Activated CD8-positive, alpha-beta memory T cell treated with anti-CD3 and anti-CD28 coated beads for 4 hours (primary cell): ENCODE results near the gene SERTAD1.
A peak's percentile ranks its signal among the peaks of the same experiment; 100 is the strongest.
"Not testable (repeated sequence)": the region's sequence is repeated elsewhere in the genome, so short reads cannot be mapped to it uniquely, and the experiment has no call there.

ENCODE experiments used
- DNase-seq, 2 donors: peaks; one replicate each; pipeline ENCODE4 v3.0.0-alpha.2; 2020; ENCODE audit warnings: low read depth in 2 of 2

The SERTAD1 gene

GRCh38 chr19:40421993-40422747, 3.6 kb downstream of the SERTAD1 start:
- DNase-seq, result no peak

- no peak for DNase-seq
Observed at GRCh38 chr19:40420766-40421765, 4.7 kb downstream of the SERTAD1 start.

GRCh38 chr19:40420451-40420765, 5.4 kb downstream of the SERTAD1 start:
- DNase-seq, result no peak

GRCh38 chr19:40419780-40420179, 6.0 kb downstream of the SERTAD1 start:
- no peak for DNase-seq

GRCh38 chr19:40419066-40419612, 6.7 kb downstream of the SERTAD1 start:
- no peak for DNase-seq

- DNase-seq, result no peak
Observed at GRCh38 chr19:40418040-40418439, 7.8 kb downstream of the SERTAD1 start.

GRCh38 chr19:40417643-40417981, 8.2 kb downstream of the SERTAD1 start:
- no peak for DNase-seq

- no peak for DNase-seq
Observed at GRCh38 chr19:40416918-40417642, 8.7 kb downstream of the SERTAD1 start.

- no peak for DNase-seq
Observed at GRCh38 chr19:40415768-40416167, 10.0 kb downstream of the SERTAD1 start.

- no peak for DNase-seq
Observed at GRCh38 chr19:40414542-40415535, 11.0 kb downstream of the SERTAD1 start.

- no peak for DNase-seq
Observed at GRCh38 chr19:40413291-40413845, 12.4 kb downstream of the SERTAD1 start, which contains the start of gene PRX. Gene PRX, minus strand, starts transcription at chr19:40413378. Its CDS starts 5,446 bp downstream, at chr19:40407932.

- no peak for DNase-seq
Observed at GRCh38 chr19:40412866-40413265, 12.9 kb downstream of the SERTAD1 start.

- DNase-seq, result no peak
Observed at GRCh38 chr19:40411958-40412499, 13.8 kb downstream of the SERTAD1 start.

- no peak for DNase-seq
Observed at GRCh38 chr19:40411125-40411842, 14.5 kb downstream of the SERTAD1 start.

GRCh38 chr19:40410030-40410389, 15.8 kb downstream of the SERTAD1 start:
- DNase-seq, result no peak

- DNase-seq, result not testable (repeated sequence)
Observed at GRCh38 chr19:40408598-40408925, 17.2 kb downstream of the SERTAD1 start.

- no peak for DNase-seq
Observed at GRCh38 chr19:40407714-40408597, 17.8 kb downstream of the SERTAD1 start.

GRCh38 chr19:40403262-40403984, 22.4 kb downstream of the SERTAD1 start:
- DNase-seq, result peak; percentile 51 to 61
